Trophoblast cell (in vitro differentiated cells and primary cell): Measurements from ENCODE around the gene HEMK1.

ENCODE experiments used
- DNase-seq, 2 donors: peaks; one replicate each; pipeline ENCODE4 v3.0.0-alpha.2; 2016
- H2AFZ ChIP-seq: 2 replicates; pipeline ENCODE4 v1.6.1; 2013; ENCODE audit warnings: low read length, moderate library complexity, mild to moderate bottlenecking; ENCODE audit not compliant: insufficient read depth, poor library complexity
- H2AK5ac ChIP-seq: 2 replicates; pipeline ENCODE4 v1.6.1; 2013; ENCODE audit warnings: mild to moderate bottlenecking, low read length
- H2BK120ac ChIP-seq: 2 replicates; pipeline ENCODE4 v1.6.1; 2013; ENCODE audit warnings: low read length, mild to moderate bottlenecking, moderate library complexity; ENCODE audit not compliant: insufficient read depth, poor library complexity
- H2BK12ac ChIP-seq: 2 replicates; pipeline ENCODE4 v1.6.1; 2013; ENCODE audit warnings: mild to moderate bottlenecking, low read length, moderate library complexity
- H2BK5ac ChIP-seq: 2 replicates; pipeline ENCODE4 v1.6.1; 2013; ENCODE audit warnings: low read length, low read depth, moderate library complexity, mild to moderate bottlenecking; ENCODE audit not compliant: poor library complexity
- H3K14ac ChIP-seq: 2 replicates; pipeline ENCODE4 v1.6.1; 2013; ENCODE audit warnings: mild to moderate bottlenecking, low read length
- H3K18ac ChIP-seq: 2 replicates; pipeline ENCODE4 v1.6.1; 2013; ENCODE audit warnings: mild to moderate bottlenecking, low read length
- H3K23ac ChIP-seq: 2 replicates; pipeline ENCODE4 v1.6.1; 2013; ENCODE audit warnings: low read length
- H3K27ac ChIP-seq: 2 replicates; pipeline ENCODE4 v1.5.1; 2013; ENCODE audit warnings: low read depth, mild to moderate bottlenecking, inconsistent platforms, low read length, moderate library complexity
- H3K27me3 ChIP-seq: 2 replicates; pipeline ENCODE4 v1.6.1; 2013; ENCODE audit warnings: inconsistent platforms, mild to moderate bottlenecking, low read length, moderate library complexity; ENCODE audit not compliant: insufficient read depth
- H3K36me3 ChIP-seq, 2 experiments: 1 replicate in 1 of 2; 2 replicates in 1 of 2; pipeline ENCODE4 v1.6.1; 2013; ENCODE audit warnings: low read length in 2 of 2, mild to moderate bottlenecking in 2 of 2, moderate library complexity in 1 of 2; ENCODE audit not compliant: insufficient read depth in 2 of 2, control insufficient read depth in 1 of 2
- H3K4ac ChIP-seq: 2 replicates; pipeline ENCODE4 v1.6.1; 2013; ENCODE audit warnings: low read depth, mild to moderate bottlenecking, low read length, moderate library complexity
- H3K4me1 ChIP-seq, 2 experiments: 1 replicate in 1 of 2; 2 replicates in 1 of 2; pipeline ENCODE4 v1.6.1; 2013; ENCODE audit warnings: low read length in 2 of 2, mild to moderate bottlenecking in 2 of 2, moderate library complexity in 1 of 2; ENCODE audit not compliant: insufficient read depth in 2 of 2, control insufficient read depth in 1 of 2
- H3K4me2 ChIP-seq: 2 replicates; pipeline ENCODE4 v1.6.1; 2013; ENCODE audit warnings: inconsistent platforms, mild to moderate bottlenecking, low read length, moderate library complexity
- H3K4me3 ChIP-seq: 2 replicates; pipeline ENCODE4 v1.5.1; 2013; ENCODE audit warnings: mild to moderate bottlenecking, low read depth, low read length, inconsistent platforms
- H3K79me1 ChIP-seq: one replicate; pipeline ENCODE4 v1.6.1; 2013; ENCODE audit warnings: low read length
- H3K79me2 ChIP-seq: 2 replicates; pipeline ENCODE4 v1.6.1; 2013; ENCODE audit warnings: low read length, mild to moderate bottlenecking; ENCODE audit not compliant: control insufficient read depth, insufficient read depth, poor library complexity
- H3K9ac ChIP-seq: 2 replicates; pipeline ENCODE4 v1.6.1; 2013; ENCODE audit warnings: mild to moderate bottlenecking, low read length
- H3K9me3 ChIP-seq: 2 replicates; pipeline ENCODE4 v1.6.1; 2013; ENCODE audit warnings: low read depth, mild to moderate bottlenecking, control low read depth, inconsistent platforms, low read length; ENCODE audit not compliant: insufficient read depth
- H4K12ac ChIP-seq: 2 replicates; pipeline ENCODE4 v1.6.1; 2013; ENCODE audit warnings: low read depth, mild to moderate bottlenecking, low read length, moderate library complexity
- H4K8ac ChIP-seq: 2 replicates; pipeline ENCODE4 v1.6.1; 2013; ENCODE audit warnings: low read depth, mild to moderate bottlenecking, low read length, moderate library complexity
- H4K91ac ChIP-seq: one replicate; pipeline ENCODE4 v1.6.1; 2013; ENCODE audit warnings: low read depth, mild to moderate bottlenecking, low read length, moderate library complexity
- WGBS: extraction: QIAGEN DNeasy Blood & Tissue Kit; methylation state at CpG from one replicate; pipeline ENCODE4 v1.1.7; 2013; ENCODE audit warnings: missing lambda C conversion rate; ENCODE audit not compliant: insufficient read length, insufficient coverage; ENCODE audit errors: extremely low coverage; 5-methylcytosine and 5-hydroxymethylcytosine counted together

Gene HEMK1

DNA sequence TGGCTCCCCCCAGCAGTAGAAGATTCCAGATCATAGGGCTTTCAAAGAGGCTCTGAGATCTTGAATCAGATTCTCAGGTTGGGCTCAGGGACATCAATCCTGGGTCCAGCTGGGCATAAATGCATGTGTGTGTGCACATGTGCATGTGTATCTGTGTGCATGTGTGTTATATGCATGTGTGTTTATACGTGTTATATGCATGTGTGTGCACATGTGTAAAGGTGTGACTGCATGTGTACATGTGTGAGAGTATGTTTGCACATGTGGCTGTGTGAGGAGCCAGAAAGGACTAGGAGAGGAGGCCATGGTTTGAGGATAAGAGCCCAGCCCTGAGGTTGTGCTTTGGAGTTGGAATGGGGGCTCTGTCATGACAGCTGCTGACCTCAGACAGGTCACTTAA is 45.9 kb downstream of the HEMK1 start:
- H2BK120ac ChIP-seq: no peak overlapping the region
- no peak overlapping the region for H3K9ac ChIP-seq
- no peak overlapping the region for H2BK12ac ChIP-seq
- H2AK5ac ChIP-seq: no peak overlapping the region
- H3K23ac ChIP-seq: no peak overlapping the region
- peaks cover 16 to 19% of the 10 kb centered on the region in 2 experiments for H3K4me1 ChIP-seq
- no peak overlapping the region for H3K4me2 ChIP-seq
- H4K12ac ChIP-seq: no peak overlapping the region
- H4K91ac ChIP-seq: no peak overlapping the region
- H2BK5ac ChIP-seq: no peak overlapping the region
- no peak overlapping the region for H2AFZ ChIP-seq
- peaks cover 9% of the 10 kb centered on the region for H3K79me2 ChIP-seq
- no CpG with 5 or more reads among the region's 1 CpG for WGBS
- H3K18ac ChIP-seq: no peak overlapping the region
- no peaks in the 10 kb centered on the region for H3K27me3 ChIP-seq
- H3K4ac ChIP-seq: no peak overlapping the region
- no peak overlapping the region for H3K27ac ChIP-seq
- DNase-seq: no peak
- H3K9me3 ChIP-seq: peaks cover 4% of the 10 kb centered on the region
- H4K8ac ChIP-seq: no peak overlapping the region
- peaks cover 9% of the 10 kb centered on the region for H3K79me1 ChIP-seq
- no peak overlapping the region for H3K14ac ChIP-seq
- H3K4me3 ChIP-seq: no peak overlapping the region
- H3K36me3 ChIP-seq: no peaks in the 10 kb centered on the region

DNA sequence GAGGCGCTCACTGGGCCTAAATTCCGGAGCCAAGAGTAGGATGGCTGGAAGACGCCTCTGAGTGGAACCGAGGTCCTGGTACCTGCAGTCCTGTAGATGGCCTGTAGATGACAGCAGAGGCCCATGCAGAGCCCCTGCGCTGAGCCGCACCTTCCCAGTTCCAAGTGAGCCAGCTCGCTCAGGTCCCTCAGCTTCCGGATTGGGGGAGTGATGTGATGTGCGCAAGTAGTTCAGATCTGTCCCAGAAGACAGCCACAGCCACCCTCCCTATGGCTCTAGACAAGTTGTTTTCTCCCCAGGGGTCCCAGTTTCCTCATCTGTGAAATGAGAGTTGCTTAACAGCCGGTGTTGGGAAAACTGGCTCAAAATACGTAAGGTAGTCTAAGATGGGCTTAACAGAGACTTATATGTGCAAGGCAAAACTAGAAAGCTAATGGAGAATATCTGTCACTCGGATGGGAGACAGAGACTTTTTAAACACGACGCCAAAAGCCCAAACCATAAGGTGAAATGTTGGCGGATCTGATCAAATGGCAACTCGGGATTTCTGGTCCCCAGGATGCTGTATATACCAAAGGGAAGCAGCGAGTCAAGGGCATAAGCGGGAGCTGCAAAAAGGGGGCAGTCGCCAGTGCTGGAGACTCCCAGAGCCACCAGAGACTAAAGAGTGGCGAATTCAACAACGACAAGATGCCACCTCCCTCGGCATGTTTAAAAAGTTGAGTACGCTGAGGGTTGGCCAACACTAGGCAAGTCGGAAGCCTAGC is 46.9 kb downstream of the HEMK1 start:
- Histone ChIP-seq H3K9me3 (peaks cover 1% of the 10 kb centered on the region), H2AFZ (peak overlapping the region; percentile 82), H2AK5ac (no peak overlapping the region), H3K36me3 (no peaks in the 10 kb centered on the region), H4K91ac (no peak overlapping the region), H3K4ac (no peak overlapping the region), H3K14ac (no peak overlapping the region), H2BK12ac (no peak overlapping the region), H2BK5ac (no peak overlapping the region), H3K27ac (no peak overlapping the region), H3K27me3 (no peaks in the 10 kb centered on the region), H2BK120ac (no peak overlapping the region), H4K8ac (peak overlapping the region; percentile 64), H3K23ac (no peak overlapping the region), H3K18ac (no peak overlapping the region), H3K4me1 (peaks cover 10% of the 10 kb centered on the region in 2 experiments), H3K4me3 (peak overlapping the region; percentile 69), H3K9ac (peak overlapping the region; percentile 35), H3K79me1 (peaks cover 9% of the 10 kb centered on the region), H3K79me2 (peaks cover 9% of the 10 kb centered on the region), H4K12ac (no peak overlapping the region), H3K4me2 (peak overlapping the region; percentile 97)
- DNase-seq: peak; percentile 87 to 93
- WGBS: no CpG with 5 or more reads among the region's 24 CpGs

- Histone ChIP-seq H2BK120ac (no peak overlapping the region), H3K14ac (no peak overlapping the region), H2AFZ (peak overlapping the region; percentile 82), H3K79me2 (peaks cover 6% of the 10 kb centered on the region), H3K9ac (peak overlapping the region; percentile 35), H2BK5ac (no peak overlapping the region), H2AK5ac (no peak overlapping the region), H3K4ac (no peak overlapping the region), H4K12ac (no peak overlapping the region), H3K9me3 (peaks cover 1% of the 10 kb centered on the region), H3K23ac (no peak overlapping the region), H4K8ac (peak overlapping the region; percentile 64), H3K79me1 (peaks cover 6% of the 10 kb centered on the region), H2BK12ac (no peak overlapping the region), H3K18ac (no peak overlapping the region), H3K27me3 (no peaks in the 10 kb centered on the region), H3K4me1 (peaks cover 7% of the 10 kb centered on the region in 2 experiments), H4K91ac (no peak overlapping the region), H3K27ac (no peak overlapping the region), H3K36me3 (no peaks in the 10 kb centered on the region), H3K4me3 (peak overlapping the region; percentile 69), H3K4me2 (peak overlapping the region; percentile 97)
- DNase-seq: peak; percentile 89 to 92
- no CpG with 5 or more reads among the region's 22 CpGs for WGBS
These were observed 47.4 kb downstream of the HEMK1 start for GRCh38 chr3:50616770-50617095.

GRCh38 chr3:50617096-50617791 is 47.9 kb downstream of the HEMK1 start, which contains the start of gene MAPKAPK3:
TSS of gene MAPKAPK3 (plus strand) at chr3:50617151. CDS start at chr3:50617566, 415 bp downstream.
- peak within 1 kb of the TSS; percentile 34 for H3K4ac ChIP-seq
- peak within 1 kb of the TSS; percentile 77 for H3K4me3 ChIP-seq
- H3K79me1 ChIP-seq: peaks cover 3% of the 10 kb centered on the region
- H2BK12ac ChIP-seq: peak within 1 kb of the TSS; percentile 32
- H4K91ac ChIP-seq: peak within 1 kb of the TSS; percentile 63
- peak within 1 kb of the TSS; percentile 82 for H2AFZ ChIP-seq
- peaks cover 1% of the 10 kb centered on the region for H3K9me3 ChIP-seq
- peak within 1 kb of the TSS; percentile 74 for H4K8ac ChIP-seq
- peak within 1 kb of the TSS; percentile 72 for H3K9ac ChIP-seq
- H3K23ac ChIP-seq: no peak within 1 kb of the TSS
- H3K27me3 ChIP-seq: no peaks in the 10 kb centered on the region
- WGBS: no CpG with 5 or more reads among the region's 58 CpGs
- peak within 1 kb of the TSS; percentile 61 for H4K12ac ChIP-seq
- H3K18ac ChIP-seq: peak within 1 kb of the TSS; percentile 78
- peaks cover 6% of the 10 kb centered on the region for H3K79me2 ChIP-seq
- no peaks in the 10 kb centered on the region for H3K36me3 ChIP-seq
- H3K27ac ChIP-seq: peak within 1 kb of the TSS; percentile 16
- H2BK5ac ChIP-seq: peak within 1 kb of the TSS; percentile 22
- no peak within 1 kb of the TSS for H2AK5ac ChIP-seq
- peak within 1 kb of the TSS; percentile 97 for H3K4me2 ChIP-seq
- H3K4me1 ChIP-seq: peaks cover 7% of the 10 kb centered on the region in 2 experiments
- H2BK120ac ChIP-seq: peak within 1 kb of the TSS; percentile 48
- peak in 1 of 2 donors; percentile 39 for DNase-seq
- peak within 1 kb of the TSS; percentile 63 for H3K14ac ChIP-seq
